NB4 (cell line): ENCODE data around the gene MAD1L1.

Source experiments
- DNase-seq: peaks from one replicate; pipeline ENCODE4 v3.0.0; 2010; ENCODE audit warnings: low read depth
- H3K4me3 ChIP-seq: one replicate; pipeline ENCODE4 v1.5.1; 2011; ENCODE audit warnings: mild to moderate bottlenecking, low read depth, low read length, moderate library complexity
- CTCF ChIP-seq: IDR thresholded peaks from one replicate; pipeline ENCODE4 v1.5.1; 2012; ENCODE audit warnings: low read depth, low read length
- MAX ChIP-seq: IDR thresholded peaks from 2 replicates; pipeline ENCODE4 v1.6.1; 2011; ENCODE audit warnings: low read depth, low read length
- MYC ChIP-seq: IDR thresholded peaks from 2 replicates; pipeline ENCODE4 v1.6.1; 2011; ENCODE audit warnings: low read depth, low read length
- POLR2A ChIP-seq: IDR thresholded peaks from 2 replicates; pipeline ENCODE4 v1.6.1; 2011; ENCODE audit warnings: mild to moderate bottlenecking; ENCODE audit not compliant: insufficient read length; ENCODE audit errors: extremely low read depth

MAD1L1 gene

GRCh38 chr7:2080060-2080387 lies 152.7 kb downstream of the MAD1L1 start:
- H3K4me3 ChIP-seq: peak overlapping the region; percentile 23
- TF ChIP-seq MAX (no peak), POLR2A (no peak), CTCF (no peak), MYC (no peak)
- DNase-seq: no peak

- DNase-seq: peak; percentile 98
- TF ChIP-seq POLR2A: no peak
- TF ChIP-seq CTCF: no peak
- TF ChIP-seq MYC: peak; percentile 90
- peak; percentile 77 for TF ChIP-seq MAX
- H3K4me3 ChIP-seq: peak overlapping the region; percentile 23
Observed at GRCh38 chr7:2079332-2080059, 153.2 kb downstream of the MAD1L1 start.

- no peak overlapping the region for H3K4me3 ChIP-seq
- no peak for TF ChIP-seq MYC
- TF ChIP-seq MAX: no peak
- no peak for TF ChIP-seq CTCF
- no peak for TF ChIP-seq POLR2A
- no peak for DNase-seq
Observed at GRCh38 chr7:2078899-2079298, 153.8 kb downstream of the MAD1L1 start.

GRCh38 chr7:2076649-2077064 lies 156.1 kb downstream of the MAD1L1 start:
- peak; percentile 100 for DNase-seq
- H3K4me3 ChIP-seq: peak overlapping the region; percentile 39
- TF ChIP-seq CTCF (no peak), POLR2A (no peak), MAX (peak; percentile 99), MYC (peak; percentile 99)

GRCh38 chr7:2075811-2076210 lies 156.9 kb downstream of the MAD1L1 start:
- H3K4me3 ChIP-seq: no peak overlapping the region
- no peak for DNase-seq
- TF ChIP-seq MYC (no peak), MAX (no peak)

- peak; percentile 76 for DNase-seq
- H3K4me3 ChIP-seq: no peak overlapping the region
- TF ChIP-seq MAX (no peak), MYC (peak; percentile 21; the same call in 1 of the 2 replicates), POLR2A (no peak), CTCF (no peak)
Observed at GRCh38 chr7:2074691-2075090, 158.1 kb downstream of the MAD1L1 start.
